Measurements from ENCODE around the gene OSCAR.
A peak's percentile ranks its signal among the peaks of the same experiment; 100 is the strongest.
"Not testable (repeated sequence)": the region's sequence is repeated elsewhere in the genome, so short reads cannot be mapped to it uniquely, and the experiment has no call there.

The OSCAR gene

DNA sequence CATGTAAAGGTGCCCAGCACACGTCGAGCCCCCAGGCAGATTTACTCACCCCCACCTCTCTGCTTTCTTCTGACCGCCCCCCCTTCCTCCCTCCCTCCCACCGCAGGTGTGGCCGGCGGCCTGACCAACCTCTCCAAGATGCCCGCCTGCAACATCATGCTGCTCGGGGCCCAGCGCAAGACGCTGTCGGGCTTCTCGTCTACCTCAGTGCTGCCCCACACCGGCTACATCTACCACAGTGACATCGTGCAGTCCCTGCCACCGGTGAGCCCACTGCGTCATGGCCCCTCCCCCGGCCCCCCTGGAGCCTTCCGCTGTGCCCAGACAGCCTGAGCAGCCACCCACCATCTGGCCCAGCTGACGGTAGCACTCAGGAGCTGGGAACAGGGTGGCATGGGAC is 23.8 kb upstream of the OSCAR start:
- DNase-seq: no peak

DNA sequence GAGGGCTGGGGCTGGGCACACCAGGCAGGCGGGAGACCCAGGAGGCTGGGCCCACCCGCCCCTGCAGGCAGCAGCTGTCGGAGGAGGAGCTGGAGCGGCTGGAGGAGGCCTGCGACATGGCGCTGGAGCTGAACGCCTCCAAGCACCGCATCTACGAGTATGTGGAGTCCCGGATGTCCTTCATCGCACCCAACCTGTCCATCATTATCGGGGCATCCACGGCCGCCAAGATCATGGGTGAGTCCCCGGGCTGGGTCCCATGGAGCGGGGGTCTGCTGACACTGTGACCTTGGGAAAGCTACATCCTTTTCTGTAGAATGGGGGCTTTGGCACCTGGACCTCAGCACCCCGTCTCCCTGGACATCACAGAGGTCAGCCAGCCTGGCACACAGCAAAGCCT is 23.1 kb upstream of the OSCAR start:
- no peak for DNase-seq

DNA sequence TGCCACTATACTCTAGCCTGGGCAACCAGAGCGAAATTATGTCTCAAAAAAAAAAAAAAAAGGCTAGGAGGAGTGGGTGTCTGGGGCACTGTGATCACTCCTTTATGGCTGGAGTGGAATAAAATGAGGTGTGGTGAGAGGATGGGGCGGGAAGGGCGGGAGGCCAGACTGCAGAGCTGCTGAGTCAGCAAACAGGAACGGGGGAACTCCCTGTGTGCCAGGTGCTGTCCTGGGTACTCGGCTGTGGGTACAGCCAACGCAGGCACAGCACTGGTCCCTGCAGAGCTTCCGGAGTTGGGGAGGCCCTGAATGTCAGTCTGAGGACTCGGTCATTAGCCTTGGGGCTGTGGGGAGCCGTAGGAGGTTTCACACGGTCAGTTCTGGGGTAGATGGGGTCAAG is 20.7 kb upstream of the OSCAR start:
- no peak for DNase-seq

DNA sequence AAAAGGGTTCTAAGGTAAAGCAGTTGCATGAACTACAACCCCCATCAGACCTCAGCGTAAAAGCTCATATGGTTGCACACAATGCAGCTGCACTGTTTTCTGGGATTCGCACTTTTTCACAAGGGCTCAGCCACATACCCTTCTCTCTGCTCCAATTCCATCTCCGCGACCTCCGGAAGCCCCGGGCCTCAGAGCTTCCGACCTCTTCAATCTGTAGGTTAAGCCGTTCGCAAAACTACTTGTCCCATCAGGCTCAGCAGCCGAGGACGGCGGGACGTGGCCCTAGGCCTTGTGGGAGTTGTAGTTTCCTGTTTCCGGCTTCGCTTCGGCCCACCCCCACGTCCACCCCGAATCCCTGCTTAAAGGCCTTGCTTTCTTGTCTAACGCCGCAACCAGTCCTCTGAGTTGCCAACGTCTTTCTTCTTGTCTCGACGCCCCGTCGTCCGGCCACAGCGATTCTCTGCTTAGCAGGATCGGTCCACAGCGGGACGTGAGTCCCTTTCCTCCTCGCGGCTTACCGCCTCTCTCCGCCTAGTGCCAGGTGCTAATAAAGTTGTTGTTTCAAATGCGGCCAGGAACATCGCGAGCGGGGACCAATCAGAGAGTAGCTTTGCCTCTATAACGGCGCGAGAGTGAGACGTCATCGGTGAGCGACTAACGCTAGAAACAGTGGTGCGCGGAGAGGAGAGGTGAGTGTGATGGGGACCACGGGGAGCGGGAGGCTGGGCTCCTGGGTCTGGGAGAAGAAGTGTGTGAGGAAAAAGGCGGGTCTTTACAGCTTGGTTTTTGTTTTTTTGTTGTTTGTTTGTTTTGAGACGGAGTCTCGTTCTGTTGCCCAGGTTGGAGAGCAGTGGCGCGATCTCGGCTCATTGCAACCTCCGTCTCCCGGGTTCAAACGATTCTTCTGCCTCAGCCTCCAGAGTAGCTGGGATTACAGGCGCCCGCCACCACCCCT is 14.8 kb upstream of the OSCAR start, which contains the start of the genes PRPF31 and TFPT:
Gene PRPF31, plus strand, starts transcription at position 646 of the 955 bp plus-strand sequence. CDS start 2,525 bp downstream, outside the sequence.
Gene TFPT, minus strand, starts transcription at position 549 of the 955 bp plus-strand sequence. Its CDS starts 388 bp downstream, at position 161.
- peak; percentile 92 to 99 (median 96) for DNase-seq

DNA sequence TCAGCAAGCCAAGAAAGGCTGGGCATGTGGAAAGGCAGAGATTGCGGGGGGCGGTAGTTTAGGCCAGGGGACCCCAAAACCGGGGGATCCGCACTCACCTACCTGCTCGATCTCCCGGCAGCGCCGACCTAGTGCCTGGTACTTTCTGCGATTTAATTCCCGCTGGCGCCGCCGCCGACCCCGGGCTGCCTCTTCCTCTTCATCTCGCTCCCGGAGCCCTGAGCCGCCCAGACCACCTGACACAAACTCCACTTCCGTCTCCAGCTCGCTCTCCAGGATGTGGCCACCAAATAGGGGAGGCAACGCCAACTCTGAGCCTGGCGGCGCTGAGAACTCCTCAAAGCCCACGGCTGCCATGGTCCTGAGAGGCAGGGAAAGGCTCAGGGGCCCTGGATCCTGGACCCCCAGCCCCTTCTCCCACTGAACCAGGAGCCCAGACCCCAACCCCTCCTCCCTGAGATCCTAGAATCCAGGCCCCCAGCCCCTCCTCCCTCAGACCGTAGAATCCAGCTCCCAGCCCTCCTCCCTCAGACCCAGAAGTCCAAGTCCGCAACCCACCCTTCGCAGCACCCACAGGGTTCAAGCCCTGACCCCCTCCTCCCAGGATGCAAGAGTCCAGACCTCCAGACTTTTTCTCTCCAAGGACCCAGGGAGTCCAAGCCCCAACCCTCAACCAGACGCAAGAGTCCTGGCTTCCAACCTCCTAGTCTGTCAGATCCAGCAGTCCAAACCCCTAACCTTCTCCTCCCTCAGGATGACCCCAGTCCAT is 13.9 kb upstream of the OSCAR start:
- DNase-seq: peak in 5 of 6 experiments; percentile 23 to 47 (median 27)

DNA sequence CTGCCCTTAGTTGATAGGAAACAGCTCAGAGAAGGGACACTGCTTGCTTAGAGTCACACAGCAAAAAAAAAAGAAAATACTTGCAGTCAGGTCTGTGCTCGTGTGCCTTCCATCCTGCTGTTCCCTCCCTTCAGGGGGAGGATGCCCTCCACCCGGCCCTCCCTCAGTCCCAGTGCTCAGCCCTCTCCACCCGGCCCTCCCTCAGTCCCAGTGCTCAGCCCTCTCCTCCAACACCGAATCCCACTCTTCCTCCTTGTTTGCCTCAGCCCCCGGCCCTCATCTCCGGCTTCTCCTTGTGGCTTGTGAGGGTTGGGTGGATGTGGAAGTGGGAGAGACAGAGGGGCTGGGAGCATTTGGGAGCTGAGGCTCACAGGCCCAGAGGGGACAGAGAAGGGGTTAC is 9.0 kb upstream of the OSCAR start:
- DNase-seq: no peak

DNA sequence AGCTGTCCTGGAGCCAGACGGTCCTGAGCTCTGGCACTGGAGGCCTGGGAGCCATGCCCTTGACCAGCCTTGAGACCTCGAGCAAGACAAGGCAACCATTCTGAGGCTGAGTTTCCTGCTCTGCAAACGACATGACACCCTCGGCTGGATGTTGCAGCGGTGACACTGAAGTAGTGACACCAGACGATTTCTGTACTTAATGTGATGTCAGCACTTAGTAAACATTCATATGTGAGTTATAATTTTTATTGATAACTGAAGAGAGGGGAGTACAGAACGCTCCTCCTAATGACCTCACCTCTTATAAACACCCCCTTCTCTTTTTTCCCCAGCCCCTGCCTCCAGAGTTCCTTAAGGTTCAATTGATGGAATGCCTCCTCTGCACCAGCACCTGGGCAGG is 7.9 kb upstream of the OSCAR start:
- no peak for DNase-seq

DNA sequence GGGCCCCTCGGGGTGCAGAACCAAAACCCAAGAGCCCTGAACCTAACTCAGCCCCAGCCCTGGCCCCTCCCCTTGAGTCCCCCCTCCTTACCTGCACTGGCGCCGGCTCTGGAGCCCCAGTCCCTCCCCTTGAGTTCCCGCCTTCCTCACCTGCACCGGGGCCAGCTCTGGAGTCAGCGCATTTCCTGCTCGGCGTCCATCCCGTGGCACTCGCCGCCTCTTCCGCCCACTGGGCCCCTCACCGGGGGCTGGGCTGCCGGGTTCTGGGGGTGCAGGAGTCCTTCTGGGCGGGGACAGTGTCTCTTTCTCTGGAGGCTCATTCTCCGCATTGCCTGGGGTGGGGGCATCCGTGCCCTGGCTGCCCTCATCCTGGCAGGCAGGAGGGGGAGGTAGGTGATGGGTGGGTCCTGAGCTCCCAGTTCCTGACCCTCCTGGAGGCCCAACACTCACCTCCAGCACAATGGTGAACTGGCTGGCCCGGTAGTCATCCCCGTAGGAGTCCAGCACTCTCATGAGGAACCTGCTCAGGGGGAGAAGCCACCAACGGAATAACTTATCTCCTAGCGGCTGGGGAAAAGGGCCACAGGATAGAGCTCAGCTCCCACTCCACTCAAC is 7.4 kb upstream of the OSCAR start:
- DNase-seq: no peak

DNA sequence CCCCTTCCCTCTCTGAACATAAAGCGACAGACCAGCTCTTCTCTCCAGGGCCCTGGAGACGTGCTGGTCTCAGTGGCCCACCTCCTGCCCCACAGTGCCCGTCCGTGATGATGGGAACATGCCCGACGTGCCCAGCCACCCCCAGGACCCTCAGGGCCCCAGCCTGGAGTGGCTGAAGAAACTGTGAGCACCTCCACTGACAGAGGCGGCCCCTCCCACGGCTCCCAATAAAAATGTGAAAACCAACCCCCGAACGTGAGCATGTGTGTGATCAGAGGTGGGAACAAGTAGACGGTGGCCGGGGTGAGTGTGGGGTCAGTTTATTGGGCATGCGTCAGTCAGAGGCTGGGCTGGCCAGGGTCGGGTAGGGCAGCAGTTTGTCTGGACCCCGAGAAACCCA is 6.1 kb upstream of the OSCAR start:
- DNase-seq: no peak

DNA sequence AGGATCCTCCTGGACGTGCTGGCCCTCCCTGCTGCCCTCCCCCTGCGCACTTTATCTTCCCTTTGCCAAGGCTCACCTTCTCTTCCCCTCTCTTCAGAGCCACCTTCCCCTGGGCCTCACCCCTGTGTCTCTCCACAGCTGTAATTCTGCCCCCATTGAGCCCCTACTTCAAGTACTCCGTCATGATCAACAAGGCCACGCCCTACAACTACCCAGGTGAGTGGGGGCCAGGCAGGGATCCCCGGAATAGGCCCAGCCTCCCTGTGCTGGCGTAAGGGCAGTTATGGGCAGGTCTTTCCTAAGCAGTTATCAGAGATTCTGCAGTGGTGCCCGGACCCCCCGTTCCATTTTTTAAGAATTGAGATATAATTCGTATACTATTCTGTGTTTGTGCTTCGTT is 5.2 kb upstream of the OSCAR start:
- no peak for DNase-seq

DNA sequence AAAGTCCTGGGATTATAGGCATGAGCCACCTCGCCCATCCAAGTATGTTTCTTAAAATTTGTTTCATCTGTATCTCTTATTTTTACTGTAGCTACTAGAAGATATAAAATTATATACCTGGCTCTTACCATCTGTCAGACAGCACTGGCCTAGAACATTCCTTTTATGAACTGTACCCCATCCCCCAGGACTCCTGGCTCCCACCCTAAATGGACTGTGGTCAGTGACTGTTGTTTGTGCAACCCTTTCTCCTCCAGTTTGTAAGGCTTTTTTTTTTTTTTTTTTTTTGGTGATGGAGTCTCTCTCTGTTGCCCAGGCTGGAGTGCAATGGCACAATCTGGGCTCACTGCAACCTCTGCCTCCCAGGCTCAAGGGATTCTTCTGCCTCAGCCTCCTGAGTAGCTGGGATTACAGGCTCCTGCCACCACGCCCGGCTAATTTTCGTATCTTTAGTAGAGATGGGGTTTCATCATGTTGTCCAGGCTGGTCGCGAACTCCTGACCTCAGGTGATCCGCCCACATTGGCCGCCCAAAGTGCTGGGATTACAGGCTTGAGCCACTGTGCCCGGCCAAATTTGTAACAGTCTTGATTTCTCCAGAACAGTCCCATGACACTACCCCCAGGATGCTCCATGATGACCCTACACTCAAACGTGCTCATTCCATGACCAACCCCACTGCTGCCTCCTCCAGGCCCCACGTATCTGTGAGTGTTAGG is 4.6 kb upstream of the OSCAR start:
- DNase-seq: no peak

DNA sequence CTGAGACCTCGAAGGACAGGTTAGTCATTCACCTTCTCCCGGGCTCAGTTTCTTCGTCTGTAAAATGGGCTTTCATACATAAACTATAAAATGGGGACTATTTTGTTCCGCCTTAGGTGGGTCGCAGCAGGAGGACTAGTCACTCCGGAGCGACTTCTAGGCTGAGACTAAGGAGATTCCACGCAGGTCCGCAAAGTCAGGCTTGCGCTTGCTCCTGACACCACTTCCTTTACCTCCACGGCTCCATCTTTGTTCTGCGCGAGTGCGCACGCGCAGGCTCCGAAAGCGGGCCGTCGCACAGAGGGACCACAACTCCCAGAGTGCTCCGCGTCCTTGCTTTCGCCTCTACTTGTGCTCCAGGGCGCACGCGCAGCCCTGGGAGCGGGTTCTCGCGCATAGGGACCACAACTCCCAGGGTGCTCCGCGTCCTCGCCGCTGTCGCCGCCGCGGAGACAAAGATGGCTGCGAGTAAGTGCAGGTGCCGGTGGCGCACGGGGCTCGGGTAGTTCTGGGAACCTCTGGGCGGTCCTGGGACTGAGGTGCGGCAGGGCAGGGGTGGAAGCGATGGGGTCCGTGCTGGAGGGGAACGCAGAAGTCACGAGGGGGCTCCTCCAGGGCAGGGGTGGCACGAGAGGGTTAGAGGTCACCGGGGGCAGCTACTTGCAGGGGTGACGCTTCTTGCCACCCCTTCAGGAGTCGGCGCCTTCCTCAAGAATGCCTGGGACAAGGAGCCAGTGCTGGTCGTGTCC is 2.0 kb upstream of the OSCAR start, which contains the start of gene NDUFA3:
Gene NDUFA3, plus strand, starts transcription at position 435 of the 749 bp plus-strand sequence. Its CDS starts 24 bp downstream, at position 459.
- peak; percentile 92 to 98 (median 98) for DNase-seq

DNA sequence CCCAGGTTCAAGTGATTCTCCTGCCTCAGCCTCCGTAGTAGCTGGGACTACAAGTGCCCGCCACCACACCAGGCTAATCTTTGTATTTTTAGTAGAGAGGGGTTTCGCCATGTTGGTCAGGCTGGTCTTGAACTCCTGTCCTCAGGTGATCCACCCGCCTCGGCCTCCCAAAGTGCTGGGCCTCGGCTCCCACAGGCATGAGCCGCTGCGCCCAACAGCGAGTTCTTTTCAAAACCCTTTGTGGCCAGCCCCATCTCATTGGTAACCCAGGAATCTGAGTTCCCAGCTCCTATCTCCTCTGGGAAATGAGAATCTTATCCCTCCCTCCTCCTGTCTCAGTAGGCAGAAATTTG is 724 bp downstream of the OSCAR start:
- not testable (repeated sequence) for DNase-seq

DNA sequence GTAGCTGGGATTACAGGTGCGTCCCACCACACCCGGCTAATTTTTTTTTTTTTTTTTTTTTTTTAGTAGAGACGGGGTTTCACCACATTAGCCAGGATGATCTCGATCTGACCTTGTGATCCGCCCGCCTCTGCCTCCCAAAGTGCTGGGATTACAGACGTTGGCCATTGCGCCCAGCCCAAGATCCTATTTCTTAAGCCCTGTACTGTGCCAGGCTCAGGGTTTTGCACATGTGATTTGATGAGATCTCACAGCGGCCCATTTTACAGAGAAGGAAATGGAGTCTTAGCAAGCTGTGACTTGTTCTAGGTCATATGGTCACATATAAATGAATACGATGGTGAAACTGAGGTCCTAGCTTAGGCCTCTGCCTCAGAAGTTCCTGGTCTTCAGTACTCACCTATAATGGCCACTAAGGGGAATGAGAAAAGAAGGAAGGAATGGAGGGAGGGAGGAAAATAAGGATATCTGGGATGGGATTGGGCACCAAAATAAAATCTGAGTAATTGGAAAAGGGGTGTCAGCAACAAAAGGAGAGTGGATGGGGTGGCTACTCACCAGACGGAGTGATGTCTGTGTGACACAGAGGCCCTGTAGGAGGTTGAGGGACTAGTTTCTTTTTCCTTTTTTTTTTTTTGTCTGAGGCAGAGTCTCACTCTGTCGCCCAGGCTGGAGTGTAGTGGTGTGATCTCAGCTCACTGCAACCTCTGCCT is 1.3 kb downstream of the OSCAR start:
- DNase-seq: no peak

DNA sequence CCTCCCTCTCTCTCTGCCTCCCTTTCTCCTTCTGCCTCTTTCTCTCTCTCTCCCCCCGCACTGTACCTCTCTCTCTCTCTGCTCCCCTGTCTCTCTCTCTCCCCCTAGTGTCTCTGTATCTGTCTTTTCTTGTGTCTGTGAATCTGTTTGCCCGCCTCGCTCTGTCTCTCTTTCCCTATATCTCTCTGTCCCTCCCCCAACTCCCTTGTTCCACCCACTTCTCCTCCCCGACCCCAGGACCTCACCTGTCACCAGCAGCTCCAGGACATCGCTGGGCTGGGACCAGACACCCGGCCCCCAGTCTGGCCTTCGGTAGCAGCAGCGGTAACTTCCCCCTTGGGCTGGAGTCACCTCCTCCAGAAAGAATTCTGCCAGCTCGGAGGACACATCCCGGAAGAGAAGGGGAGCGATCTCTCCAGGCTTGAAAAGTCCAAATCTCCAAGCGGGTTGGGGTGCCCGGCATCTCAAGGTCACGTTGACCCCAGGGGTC is 3.9 kb downstream of the OSCAR start:
- DNase-seq: peak in 3 of 6 experiments; percentile 2 to 45 (median 30)

DNA sequence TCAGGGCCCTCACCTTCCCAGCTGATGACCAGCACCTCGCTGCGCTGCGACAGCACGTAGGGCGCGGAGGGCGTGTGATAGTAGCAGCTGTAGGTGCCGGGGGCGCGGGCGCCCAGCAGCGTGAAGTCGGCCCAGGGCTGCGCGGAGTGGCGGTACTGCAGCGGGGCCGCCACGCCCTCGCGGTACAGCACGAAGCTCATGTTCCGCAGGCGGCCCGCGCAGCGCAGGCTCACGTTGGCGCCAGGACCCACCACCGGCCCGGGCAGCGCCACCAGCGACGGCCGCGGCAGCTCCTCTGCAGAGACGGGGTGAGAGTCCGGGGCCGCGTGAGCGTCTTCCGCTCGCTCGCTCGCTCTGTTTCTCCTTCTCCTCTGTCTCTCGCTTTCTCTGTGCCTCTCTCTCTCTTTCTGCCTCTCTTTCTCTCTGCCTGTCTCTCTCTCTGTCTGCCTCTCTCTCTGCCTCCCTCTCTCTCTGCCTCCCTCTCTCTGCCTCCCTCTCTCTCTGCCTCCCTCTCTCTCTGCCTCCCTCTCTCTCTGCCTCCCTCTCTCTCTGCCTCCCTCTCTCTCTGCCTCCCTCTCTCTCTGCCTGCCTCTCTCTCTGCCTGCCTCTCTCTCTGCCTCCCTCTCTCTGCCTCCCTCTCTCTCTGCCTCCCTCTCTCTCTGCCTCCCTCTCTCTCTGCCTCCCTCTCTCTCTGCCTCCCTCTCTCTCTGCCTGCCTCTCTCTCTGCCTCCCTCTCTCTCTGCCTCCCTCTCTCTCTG is 4.6 kb downstream of the OSCAR start:
- DNase-seq: peak in 5 of 6 experiments; percentile 22 to 71 (median 33)

DNA sequence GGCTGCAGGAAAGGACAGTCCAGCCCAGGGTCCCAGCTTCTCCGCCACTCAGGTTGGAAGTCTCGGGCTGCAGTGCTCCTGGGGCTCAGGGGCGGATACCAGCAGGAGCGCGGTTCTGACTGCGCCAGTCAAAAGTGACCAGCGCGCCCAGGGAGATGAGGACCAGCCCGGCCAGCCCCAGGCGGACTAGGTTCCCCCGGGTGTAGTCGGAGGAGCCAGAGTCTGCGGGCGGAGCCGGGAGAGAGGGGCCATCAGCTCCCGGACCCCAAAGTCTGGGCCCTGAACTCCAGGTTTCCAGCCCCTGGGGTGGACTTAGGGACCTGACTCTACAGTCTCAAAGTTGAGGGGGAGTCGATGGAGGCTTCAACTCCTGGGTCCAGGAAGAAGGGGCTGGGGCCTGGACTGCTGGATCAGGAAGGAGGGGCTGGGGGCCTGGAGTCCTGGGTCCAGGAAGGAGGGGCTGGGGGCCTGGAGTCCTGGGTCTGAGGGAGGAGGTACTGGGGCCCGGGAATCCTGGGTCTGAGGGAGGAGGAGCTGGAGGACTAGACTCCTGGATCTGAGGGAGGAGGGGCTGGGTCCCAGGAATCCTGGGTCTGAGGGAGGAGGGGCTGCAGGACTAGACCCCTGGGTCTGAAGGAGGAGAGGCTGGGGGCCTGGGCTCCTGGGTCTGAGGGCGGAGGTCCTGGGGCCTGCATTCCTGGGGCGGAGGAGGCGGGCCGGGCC is 5.3 kb downstream of the OSCAR start:
- no peak for DNase-seq

DNA sequence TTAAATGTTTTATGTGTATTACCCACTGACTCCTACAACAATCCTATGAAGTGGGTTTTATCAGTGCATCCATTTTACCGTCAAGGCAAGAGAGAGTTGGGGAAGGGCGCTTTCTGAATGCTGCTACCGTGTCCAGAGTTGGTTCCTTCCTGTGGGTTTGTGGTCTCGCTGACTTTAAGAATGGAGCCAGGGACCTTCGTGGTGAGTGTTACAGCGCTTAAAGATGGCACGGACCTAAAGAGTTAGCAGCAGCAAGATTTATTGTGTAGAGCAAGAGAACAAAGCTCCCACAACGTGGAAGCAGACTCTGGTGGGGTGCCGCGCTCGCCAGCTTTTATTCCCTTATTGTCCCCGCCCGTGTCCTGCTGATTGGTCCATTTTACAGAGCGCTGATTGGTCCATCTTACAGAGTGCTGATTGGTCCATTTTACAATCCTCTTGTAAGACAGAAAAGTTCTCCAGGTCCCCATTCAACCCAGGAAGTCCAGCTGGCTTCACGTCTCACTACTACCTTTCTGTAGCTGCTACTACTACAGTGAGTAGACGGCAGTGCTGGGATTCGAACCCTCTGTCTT is 6.1 kb downstream of the OSCAR start:
- no peak for DNase-seq

DNA sequence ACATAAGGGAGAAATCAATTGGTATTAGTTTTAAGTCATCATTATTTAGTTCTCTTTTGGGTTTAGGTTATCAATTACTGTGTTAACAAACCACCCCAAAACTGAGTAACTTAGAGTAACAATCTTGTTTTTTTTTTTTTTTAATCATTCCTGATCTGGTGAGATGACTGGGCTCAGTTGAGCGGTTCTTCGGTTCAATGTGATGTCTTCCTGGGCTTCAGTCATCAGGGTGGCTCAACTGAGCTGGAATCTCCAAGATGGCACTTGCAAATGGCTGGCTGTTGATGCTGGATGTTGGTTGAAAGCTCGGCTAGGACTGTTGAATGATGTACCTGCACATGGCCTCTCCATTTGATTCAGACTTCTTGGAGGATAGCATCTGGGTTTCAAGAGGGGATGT is 16.2 kb downstream of the OSCAR start:
- no peak for DNase-seq

All from stimulated activated naive CD4-positive, alpha-beta T cell (primary cell).